ENCODE results near the gene PCDHB4. TPM values are rescaled to one million over a fixed set of nuclear protein-coding genes. Genes with fewer than 3 reads are reported as not detected.
"Not testable (repeated sequence)": the region's sequence is repeated elsewhere in the genome, so short reads cannot be mapped to it uniquely, and the experiment has no call there.

PCDHB4 gene
- total RNA-seq, 2 donors from 2014 or later = not detected

DNA sequence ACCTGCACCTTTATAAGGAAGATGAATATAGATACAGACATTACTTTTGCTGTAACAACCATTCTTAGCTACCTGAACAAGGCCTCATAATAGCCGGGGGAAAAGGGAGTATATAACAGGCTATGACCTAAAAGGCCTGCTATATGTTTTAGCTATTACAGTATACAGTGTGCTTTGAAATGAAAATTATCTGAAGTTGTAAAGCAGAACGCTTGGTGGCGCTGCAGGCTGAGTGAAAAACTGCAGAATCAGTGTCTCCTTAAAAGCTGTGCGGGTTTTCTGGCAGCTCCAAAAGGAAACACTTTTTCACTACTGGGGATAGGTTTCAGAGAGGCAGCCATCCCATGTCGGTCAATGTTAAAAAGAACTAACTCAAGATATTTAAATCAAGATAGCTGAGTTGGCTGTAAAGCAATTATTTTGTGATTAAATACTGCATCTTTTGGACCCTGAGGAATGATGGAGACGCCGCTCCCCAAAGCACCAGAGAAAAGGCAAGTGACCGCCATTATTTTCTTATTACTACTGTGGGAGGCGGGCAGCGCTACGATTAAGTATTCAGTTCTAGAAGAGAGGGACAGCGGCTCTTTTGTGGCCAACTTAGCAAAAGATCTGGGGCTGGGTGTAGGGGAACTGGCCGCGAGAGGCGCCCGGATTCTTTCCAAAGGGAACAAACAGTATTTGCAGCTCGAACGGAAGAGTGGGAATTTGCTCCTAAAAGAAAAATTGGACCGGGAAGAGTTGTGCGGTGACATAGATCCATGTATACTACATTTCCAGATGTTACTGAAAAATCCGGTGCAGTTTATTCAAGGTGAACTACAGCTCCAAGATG is 34.1 kb downstream of the PCDHB4 start:
- no peak for ATAC-seq (replicated peaks in 1 of 2)
- Mint-ChIP-seq H3K36me3 (ENCODE audit: insufficient read depth in 2 of 2) (peaks cover 6 to 15% of the 10 kb centered on the region in 2 donors), H3K27me3 (ENCODE audit: low read depth) (peaks cover 27% of the 10 kb centered on the region), H3K9me3 (peaks cover 7 to 10% of the 10 kb centered on the region in 2 donors), H3K4me1 (ENCODE audit: low read depth) (no peaks in the 10 kb centered on the region), H3K4me3 (no peak overlapping the region), H3K27ac (no peak overlapping the region)
- no peak for DNase-seq

DNA sequence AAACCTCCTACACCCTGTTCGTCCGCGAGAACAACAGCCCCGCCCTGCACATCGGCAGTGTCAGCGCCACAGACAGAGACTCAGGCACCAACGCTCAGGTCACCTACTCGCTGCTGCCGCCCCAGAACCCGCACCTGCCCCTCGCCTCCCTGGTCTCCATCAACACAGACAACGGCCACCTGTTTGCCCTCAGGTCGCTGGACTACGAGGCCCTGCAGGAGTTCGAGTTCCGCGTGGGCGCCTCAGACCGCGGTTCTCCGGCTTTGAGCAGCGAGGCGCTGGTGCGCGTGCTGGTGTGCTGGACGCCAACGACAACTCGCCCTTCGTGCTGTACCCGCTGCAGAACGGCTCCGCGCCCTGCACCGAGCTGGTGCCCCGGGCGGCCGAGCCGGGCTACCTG is 35.7 kb downstream of the PCDHB4 start:
- not testable (repeated sequence) for ATAC-seq (replicated peaks in 1 of 2); H3K36me3 Mint-ChIP-seq (ENCODE audit: insufficient read depth in 2 of 2); H3K4me3 Mint-ChIP-seq; H3K4me1 Mint-ChIP-seq (ENCODE audit: low read depth); H3K9me3 Mint-ChIP-seq; DNase-seq; H3K27ac Mint-ChIP-seq
- peaks cover 19% of the 10 kb centered on the region for H3K27me3 Mint-ChIP-seq (ENCODE audit: low read depth)

DNA sequence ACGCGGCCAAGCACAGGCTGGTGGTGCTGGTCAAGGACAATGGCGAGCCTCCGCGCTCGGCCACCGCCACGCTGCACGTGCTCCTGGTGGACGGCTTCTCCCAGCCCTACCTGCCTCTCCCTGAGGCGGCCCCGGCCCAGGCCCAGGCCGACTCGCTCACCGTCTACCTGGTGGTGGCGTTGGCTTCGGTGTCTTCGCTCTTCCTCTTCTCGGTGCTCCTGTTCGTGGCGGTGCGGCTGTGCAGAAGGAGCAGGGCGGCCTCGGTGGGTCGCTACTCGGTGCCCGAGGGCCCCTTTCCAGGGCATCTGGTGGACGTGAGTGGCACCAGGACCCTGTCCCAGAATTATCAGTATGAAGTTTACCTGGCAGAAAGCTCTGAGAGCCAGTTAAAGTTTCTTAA is 36.3 kb downstream of the PCDHB4 start:
- H3K27me3 Mint-ChIP-seq (ENCODE audit: low read depth) = peaks cover 14% of the 10 kb centered on the region
- not testable (repeated sequence) for H3K36me3 Mint-ChIP-seq (ENCODE audit: insufficient read depth in 2 of 2); DNase-seq; H3K4me3 Mint-ChIP-seq; H3K4me1 Mint-ChIP-seq (ENCODE audit: low read depth); H3K9me3 Mint-ChIP-seq; ATAC-seq (replicated peaks in 1 of 2); H3K27ac Mint-ChIP-seq

DNA sequence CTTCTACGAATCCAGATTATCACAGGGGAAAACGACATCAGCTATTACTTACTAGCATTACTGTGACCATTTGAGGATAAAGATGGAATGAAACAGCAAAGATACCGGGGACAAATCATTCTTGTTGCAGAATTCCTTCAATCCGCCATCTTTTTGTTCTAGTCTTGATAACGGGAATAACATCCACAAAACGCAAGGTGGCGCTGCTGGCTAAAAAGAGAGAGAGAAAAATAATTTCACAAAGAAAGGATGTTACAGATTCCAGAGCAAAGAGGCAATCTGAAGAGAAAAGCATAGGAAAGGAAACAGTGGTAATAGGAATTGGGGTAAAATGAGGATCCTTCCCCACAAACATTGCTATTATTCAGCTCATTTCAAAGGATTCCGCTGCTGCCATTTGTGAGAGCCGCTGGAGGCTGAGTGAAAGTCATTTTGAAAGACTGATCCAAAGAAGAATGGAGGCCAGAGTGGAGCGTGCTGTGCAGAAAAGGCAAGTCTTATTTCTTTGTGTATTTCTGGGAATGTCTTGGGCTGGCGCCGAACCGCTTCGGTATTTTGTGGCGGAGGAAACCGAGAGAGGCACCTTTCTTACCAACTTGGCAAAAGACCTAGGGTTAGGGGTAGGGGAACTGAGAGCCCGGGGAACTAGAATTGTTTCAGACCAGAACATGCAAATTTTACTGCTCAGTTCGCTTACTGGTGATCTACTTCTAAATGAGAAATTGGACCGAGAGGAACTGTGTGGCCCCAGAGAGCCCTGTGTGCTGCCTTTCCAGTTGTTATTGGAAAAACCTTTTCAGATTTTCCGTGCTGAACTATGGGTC is 51.0 kb downstream of the PCDHB4 start, which contains the start of gene PCDHB7:
PCDHB7 (plus strand) TSS at position 264 of the 824 bp plus-strand sequence; CDS start at position 456, 192 bp downstream.
- ATAC-seq (replicated peaks in 1 of 2) (no peak), DNase-seq (no peak)
- H3K36me3 Mint-ChIP-seq (ENCODE audit: insufficient read depth in 2 of 2) = peaks cover 0 to 4% of the 10 kb centered on the region in 2 donors
- peaks cover 16% of the 10 kb centered on the region for H3K27me3 Mint-ChIP-seq (ENCODE audit: low read depth)
- H3K9me3 Mint-ChIP-seq = peaks cover 0 to 5% of the 10 kb centered on the region in 2 donors
- peak within 1 kb of the TSS in 1 of 2 donors; percentile 3 for H3K4me3 Mint-ChIP-seq
- peaks cover 3% of the 10 kb centered on the region for H3K4me1 Mint-ChIP-seq (ENCODE audit: low read depth)
- no peak within 1 kb of the TSS for H3K27ac Mint-ChIP-seq

DNA sequence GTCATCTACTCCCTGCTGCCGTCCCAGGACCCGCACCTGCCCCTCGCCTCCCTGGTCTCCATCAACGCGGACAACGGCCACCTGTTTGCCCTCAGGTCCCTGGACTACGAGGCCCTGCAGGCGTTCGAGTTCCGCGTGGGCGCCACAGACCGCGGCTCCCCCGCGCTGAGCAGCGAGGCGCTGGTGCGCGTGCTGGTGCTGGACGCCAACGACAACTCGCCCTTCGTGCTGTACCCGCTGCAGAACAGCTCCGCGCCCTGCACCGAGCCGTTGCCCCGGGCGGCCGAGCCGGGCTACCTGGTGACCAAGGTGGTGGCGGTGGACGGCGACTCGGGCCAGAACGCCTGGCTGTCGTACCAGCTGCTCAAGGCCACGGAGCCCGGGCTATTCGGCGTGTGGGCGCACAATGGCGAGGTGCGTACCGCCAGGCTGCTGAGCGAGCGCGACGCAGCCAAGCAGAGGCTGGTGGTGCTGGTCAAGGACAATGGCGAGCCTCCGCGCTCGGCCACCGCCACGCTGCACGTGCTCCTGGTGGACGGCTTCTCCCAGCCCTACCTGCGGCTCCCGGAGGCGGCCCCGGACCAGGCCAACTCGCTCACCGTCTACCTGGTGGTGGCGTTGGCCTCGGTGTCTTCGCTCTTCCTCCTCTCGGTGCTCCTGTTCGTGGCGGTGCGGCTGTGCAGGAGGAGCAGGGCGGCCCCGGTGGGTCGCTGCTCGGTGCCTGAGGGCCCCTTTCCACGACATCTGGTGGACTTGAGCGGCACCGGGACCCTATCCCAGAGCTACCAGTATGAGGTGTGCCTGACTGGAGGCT is 52.9 kb downstream of the PCDHB4 start:
- H3K36me3 Mint-ChIP-seq (ENCODE audit: insufficient read depth in 2 of 2); H3K9me3 Mint-ChIP-seq; ATAC-seq (replicated peaks in 1 of 2); H3K27me3 Mint-ChIP-seq (ENCODE audit: low read depth); H3K4me1 Mint-ChIP-seq (ENCODE audit: low read depth); H3K4me3 Mint-ChIP-seq; H3K27ac Mint-ChIP-seq; DNase-seq: not testable (repeated sequence)

Other genes starting within 250 kb of the PCDHB4 start
- gene PCDHA12, start 246.5 kb upstream of the PCDHB4 start, total RNA-seq = not detected
- not detected for gene PCDHA13, start 239.7 kb upstream of the PCDHB4 start, total RNA-seq
- gene PCDHAC1, start 195.5 kb upstream of the PCDHB4 start, total RNA-seq = not detected
- not detected for gene PCDHAC2, start 155.3 kb upstream of the PCDHB4 start, total RNA-seq
- gene PCDHB1, start 70.4 kb upstream of the PCDHB4 start, total RNA-seq = not detected
- gene PCDHB2, start 27.2 kb upstream of the PCDHB4 start, total RNA-seq = not detected
- not detected for gene PCDHB3, start 21.3 kb upstream of the PCDHB4 start, total RNA-seq
- not detected for gene PCDHB5, start 13.4 kb downstream of the PCDHB4 start, total RNA-seq
- gene PCDHB6, start 28.2 kb downstream of the PCDHB4 start, total RNA-seq = not detected
- gene PCDHB7, start 50.8 kb downstream of the PCDHB4 start, total RNA-seq = not detected
- not detected for gene PCDHB8, start 56.0 kb downstream of the PCDHB4 start, total RNA-seq
- not detected for gene PCDHB16, start 60.6 kb downstream of the PCDHB4 start, total RNA-seq
- gene PCDHB9, start 65.3 kb downstream of the PCDHB4 start, total RNA-seq = under 1 TPM in 1 of 2 donors, not detected in 1; 0.05 TPM
- not detected for gene PCDHB10, start 70.5 kb downstream of the PCDHB4 start, total RNA-seq
- not detected for gene PCDHB11, start 77.8 kb downstream of the PCDHB4 start, total RNA-seq
- gene PCDHB12, start 86.9 kb downstream of the PCDHB4 start, total RNA-seq = not detected
- gene PCDHB13, start 92.1 kb downstream of the PCDHB4 start, total RNA-seq = not detected
- gene PCDHB14, start 101.5 kb downstream of the PCDHB4 start, total RNA-seq = not detected
- not detected for gene PCDHB15, start 123.6 kb downstream of the PCDHB4 start, total RNA-seq
- under 1 TPM; 0.46 to 0.63 TPM for gene SLC25A2, start 182.2 kb downstream of the PCDHB4 start, total RNA-seq
- gene TAF7, start 199.0 kb downstream of the PCDHB4 start, total RNA-seq = 10 to 100 TPM; 56.7 to 62.5 TPM
- gene PCDHGA1, start 208.7 kb downstream of the PCDHB4 start, total RNA-seq = under 1 TPM; 0.05 TPM
- gene PCDHGA2, start 216.9 kb downstream of the PCDHB4 start, total RNA-seq = under 1 TPM in 1 of 2 donors, not detected in 1; 0.07 TPM
- under 1 TPM in 1 of 2 donors, not detected in 1; 0.12 TPM for gene PCDHGA3, start 222.0 kb downstream of the PCDHB4 start, total RNA-seq
- gene PCDHGB1, start 228.3 kb downstream of the PCDHB4 start, total RNA-seq = under 1 TPM in 1 of 2 donors, not detected in 1; 0.19 TPM
- gene PCDHGA4, start 233.2 kb downstream of the PCDHB4 start, total RNA-seq = under 1 TPM; 0.25 to 0.26 TPM
- under 1 TPM; 0.28 to 0.34 TPM for gene PCDHGB2, start 238.2 kb downstream of the PCDHB4 start, total RNA-seq
- gene PCDHGA5, start 242.3 kb downstream of the PCDHB4 start, total RNA-seq = under 1 TPM in 1 of 2 donors, not detected in 1; 0.12 TPM
- gene PCDHGB3, start 248.4 kb downstream of the PCDHB4 start, total RNA-seq = under 1 TPM; 0.19 to 0.28 TPM

All from activated T-cell treated with anti-CD3 and anti-CD28 coated beads, Interleukin-2, amount 50 U/mL, for 72 hours (primary cell).